Transverse colon (tissue), 4 donors: ENCODE data around the gene L3HYPDH. TPM values are rescaled to one million over a fixed set of nuclear protein-coding genes. Genes with fewer than 3 reads are reported as not detected.

Source experiments
- DNase-seq: peaks from one replicate; pipeline ENCODE4 v3.0.0-alpha.2; 2019
- H3K27ac ChIP-seq, 4 donors: fragments of 200-600 bp; sonication (generic); 2 replicates each; pipeline ENCODE4 v1.5.1; 2016 to 2018; ENCODE audit warnings: inconsistent platforms in 4 of 4
- H3K27me3 ChIP-seq: fragments of 200-600 bp; sonication (generic); 2 replicates; pipeline ENCODE4 v1.5.1; 2017; ENCODE audit warnings: inconsistent platforms
- H3K36me3 ChIP-seq, 4 donors: fragments of 200-600 bp; sonication (generic); 2 replicates each; pipeline ENCODE4 v1.5.1; 2017 to 2019; ENCODE audit warnings: inconsistent platforms in 4 of 4
- H3K4me1 ChIP-seq, 4 donors: fragments of 200-600 bp; sonication (generic); 2 replicates each; pipeline ENCODE4 v1.5.1; 2017 to 2020; ENCODE audit warnings: inconsistent platforms in 4 of 4
- H3K4me3 ChIP-seq, 4 donors: fragments of 200-600 bp; sonication (generic); 1 replicate in 1 of 4; 2 replicates in 3 of 4; pipeline versions ENCODE4 v1.5.1 to v1.6.1; 2017 to 2019; ENCODE audit warnings: inconsistent platforms in 4 of 4
- H3K9me3 ChIP-seq, 2 donors: fragments of 200-600 bp; sonication (generic); 2 replicates each; pipeline ENCODE4 v1.5.1; 2017 to 2019; ENCODE audit warnings: inconsistent platforms in 2 of 2
- CTCF ChIP-seq, 5 experiments: fragments of 200-600 bp in 3 of 5; fragments of 450-650 bp in 2 of 5; sonication (generic) in 3 of 5; IDR thresholded peaks; 1 replicate in 2 of 5; 2 replicates in 3 of 5; pipeline ENCODE4 v1.5.1; 2016 to 2017; ENCODE audit warnings: antibody characterized with exemption in 5 of 5, inconsistent platforms in 3 of 5, mild to moderate bottlenecking in 2 of 5, moderate library complexity in 1 of 5
- EP300 ChIP-seq: sonication (generic); formaldehyde crosslinking; IDR thresholded peaks from one replicate; pipeline ENCODE4 v1.6.1; 2017; ENCODE audit warnings: antibody characterized with exemption, low read depth
- POLR2A ChIP-seq: fragments of 450-650 bp; IDR thresholded peaks from one replicate; pipeline ENCODE4 v1.6.1; 2016; ENCODE audit warnings: antibody characterized with exemption, mild to moderate bottlenecking, moderate library complexity
- POLR2AphosphoS5 ChIP-seq, 3 donors: sonication (generic); formaldehyde crosslinking; IDR thresholded peaks; one replicate each; pipeline ENCODE4 v1.6.1; 2016; ENCODE audit warnings: antibody characterized with exemption in 3 of 3
- WGBS, 2 donors: methylation state at CpG; one replicate each; pipeline ENCODE4 v1.1.5; 2018; ENCODE audit warnings: low coverage in 1 of 2; 5-methylcytosine and 5-hydroxymethylcytosine counted together
- in situ Hi-C, 4 donors: fragments of 200-750 bp; cut with MboI; loops; one replicate each; pipeline versions ENCODE4 v1.15.0 to v1.15.1; 2017; ENCODE audit warnings: low sequenced_read_pairs in 3 of 4, low pct_ligation_motif_present in 1 of 4, low pct_unique_long_range_greater_than_20kb in 1 of 4
- intact Hi-C: fragments of 100-400 bp; cut with DNase I; formaldehyde crosslinking; loops from one replicate; pipeline ENCODE4 v1.15.1; 2023; ENCODE audit warnings: low total_unique reads
- total RNA-seq, 4 donors: library from RNA; depleted of rRNA; stranded (reverse); fragments of >200 nt; gene quantifications; one replicate each; pipeline ENCODE4 v1.1.0, GENCODE V29; 2016

L3HYPDH gene
- 100 to 1,000 TPM in 1 of 4 donors, 10 to 100 TPM in 3; 16.1 to 125 (median 37.6) TPM for total RNA-seq

GRCh38 chr14:59483819-59484638 lies at the start of gene L3HYPDH, which contains the start of gene JKAMP:
Gene L3HYPDH (minus strand): TSS chr14:59484408. CDS start chr14:59484316, 92 bp downstream.
Gene JKAMP (plus strand): TSS chr14:59484517. CDS start chr14:59484590, 73 bp downstream.
- 1% methylated on average over 61 of the region's 92 CpGs; no CpG with 5 or more reads in 1 of the 2 donors for WGBS, 2 donors
- peak; percentile 98 for DNase-seq
- H3K4me1 ChIP-seq: peaks cover 24 to 76% (median 39%) of the 10 kb centered on the region in 4 donors
- peak within 1 kb of the TSS; percentile 93 to 98 (median 96) for H3K27ac ChIP-seq
- peaks cover 0 to 11% (median 3%) of the 10 kb centered on the region in 4 donors for H3K36me3 ChIP-seq
- no peaks in the 10 kb centered on the region for H3K9me3 ChIP-seq
- H3K4me3 ChIP-seq: peak within 1 kb of the TSS; percentile 69 to 85 (median 81)
- no peaks in the 10 kb centered on the region for H3K27me3 ChIP-seq
- intact Hi-C loops (no loop called here), in situ Hi-C loops (no loop called here)
- no peak for TF ChIP-seq EP300
- peak; percentile 84 to 93 (median 85) for TF ChIP-seq POLR2AphosphoS5 (IDR thresholded peaks at IDR 0.05)
- TF ChIP-seq CTCF (IDR thresholded peaks at IDR 0.05): peak; percentile 57 to 79 (median 58)
- TF ChIP-seq POLR2A: peak; percentile 83

GRCh38 chr14:59532419-59532818 lies 48.2 kb upstream of the L3HYPDH start:
- no peaks in the 10 kb centered on the region for H3K4me1 ChIP-seq
- H3K27me3 ChIP-seq: no peaks in the 10 kb centered on the region
- H3K4me3 ChIP-seq: no peak overlapping the region
- H3K9me3 ChIP-seq: peaks cover 0 to 11% of the 10 kb centered on the region in 2 donors
- no peak for TF ChIP-seq EP300
- no peak for TF ChIP-seq CTCF (IDR thresholded peaks at IDR 0.05)
- TF ChIP-seq POLR2A: no peak
- TF ChIP-seq POLR2AphosphoS5 (IDR thresholded peaks at IDR 0.05): no peak
- H3K27ac ChIP-seq: no peak overlapping the region
- no peaks in the 10 kb centered on the region for H3K36me3 ChIP-seq
- WGBS, 2 donors: 94 to 100% methylated on average over 1 of the region's 1 CpG
- in situ Hi-C loops: no loop called here
- no peak for DNase-seq
- intact Hi-C loops: no loop called here

GRCh38 chr14:59530349-59530748 lies 46.1 kb upstream of the L3HYPDH start:
- Histone ChIP-seq H3K27me3 (no peaks in the 10 kb centered on the region), H3K4me1 (no peaks in the 10 kb centered on the region), H3K9me3 (peaks cover 0 to 11% of the 10 kb centered on the region in 2 donors), H3K4me3 (no peak overlapping the region), H3K36me3 (no peaks in the 10 kb centered on the region), H3K27ac (no peak overlapping the region)
- TF ChIP-seq EP300 (no peak), POLR2AphosphoS5 (IDR thresholded peaks at IDR 0.05) (no peak), CTCF (IDR thresholded peaks at IDR 0.05) (no peak), POLR2A (no peak)
- no peak for DNase-seq
- in situ Hi-C loops (no loop called here), intact Hi-C loops (no loop called here)

GRCh38 chr14:59529189-59529588 lies 45.0 kb upstream of the L3HYPDH start:
- Histone ChIP-seq H3K27ac (no peak overlapping the region), H3K36me3 (no peaks in the 10 kb centered on the region), H3K9me3 (peaks cover 0 to 11% of the 10 kb centered on the region in 2 donors), H3K4me3 (no peak overlapping the region), H3K4me1 (no peaks in the 10 kb centered on the region), H3K27me3 (no peaks in the 10 kb centered on the region)
- no peak for DNase-seq
- WGBS, 2 donors: 73 to 100% methylated on average over 1 to 2 of the region's 2 CpGs
- intact Hi-C loops: no loop called here
- in situ Hi-C loops: no loop called here
- TF ChIP-seq POLR2AphosphoS5 (IDR thresholded peaks at IDR 0.05) (no peak), EP300 (no peak), POLR2A (no peak), CTCF (IDR thresholded peaks at IDR 0.05) (no peak)
